Astrocyte (in vitro differentiated cells and primary cell): ENCODE data around the gene CPHXL2. TPM values are rescaled to one million over a fixed set of nuclear protein-coding genes. Genes with fewer than 3 reads are reported as not detected.

Source experiments
- DNase-seq: peaks from one replicate; pipeline ENCODE4 v3.0.0-alpha.2; 2010; ENCODE audit warnings: low read depth
- FAIRE-seq: peaks from 2 replicates; lab custom pipeline; 2011; peaks lifted over from hg19 to GRCh38; lab: Jason Lieb, UNC
- H2AFZ ChIP-seq: 2 replicates; pipeline ENCODE4 v1.6.0; 2012; ENCODE audit warnings: low read depth, low read length, inconsistent platforms
- H3K27ac ChIP-seq: 2 replicates; pipeline ENCODE4 v1.5.1; 2011; ENCODE audit warnings: low read depth, low read length, inconsistent platforms
- H3K27me3 ChIP-seq: 2 replicates; pipeline ENCODE4 v1.6.0; 2011; ENCODE audit warnings: low read length, inconsistent platforms; ENCODE audit not compliant: insufficient read depth
- H3K36me3 ChIP-seq: 2 replicates; pipeline ENCODE4 v1.5.1; 2011; ENCODE audit warnings: low read length, inconsistent platforms; ENCODE audit not compliant: insufficient read depth
- H3K4me1 ChIP-seq: 2 replicates; pipeline ENCODE4 v1.5.1; 2011; ENCODE audit warnings: low read length, inconsistent platforms; ENCODE audit not compliant: insufficient read depth
- H3K4me2 ChIP-seq: 2 replicates; pipeline ENCODE4 v1.6.0; 2012; ENCODE audit warnings: low read length, inconsistent platforms
- H3K4me3 ChIP-seq: 2 replicates; pipeline ENCODE4 v1.5.1; 2011; ENCODE audit warnings: low read depth, mild to moderate bottlenecking, low read length, inconsistent platforms; ENCODE audit not compliant: insufficient read depth
- H3K79me2 ChIP-seq: 2 replicates; pipeline ENCODE4 v1.6.0; 2012; ENCODE audit warnings: mild to moderate bottlenecking, low read length, inconsistent platforms; ENCODE audit not compliant: insufficient read depth
- H3K9ac ChIP-seq: 2 replicates; pipeline ENCODE4 v1.6.0; 2012; ENCODE audit warnings: mild to moderate bottlenecking, low read length, inconsistent platforms
- H3K9me3 ChIP-seq: 2 replicates; pipeline ENCODE4 v1.5.1; 2012; ENCODE audit warnings: low read depth, mild to moderate bottlenecking, low read length, inconsistent platforms; ENCODE audit not compliant: insufficient read depth
- H4K20me1 ChIP-seq: 2 replicates; pipeline ENCODE4 v1.6.0; 2012; ENCODE audit warnings: low read length, inconsistent platforms; ENCODE audit not compliant: insufficient read depth
- H3K27ac Mint-ChIP-seq: one replicate; pipeline ENCODE4 v1.8.0; 2021; ENCODE audit warnings: mild to moderate bottlenecking, mixed read lengths; ENCODE audit not compliant: unreplicated experiment
- H3K27me3 Mint-ChIP-seq: one replicate; pipeline ENCODE4 v1.8.0; 2021; ENCODE audit warnings: low read depth, mixed read lengths; ENCODE audit not compliant: unreplicated experiment
- H3K36me3 Mint-ChIP-seq: one replicate; pipeline ENCODE4 v1.8.0; 2021; ENCODE audit warnings: low read depth, mixed read lengths; ENCODE audit not compliant: unreplicated experiment
- H3K4me1 Mint-ChIP-seq: one replicate; pipeline ENCODE4 v1.8.0; 2021; ENCODE audit warnings: low read depth, mixed read lengths; ENCODE audit not compliant: unreplicated experiment
- H3K4me3 Mint-ChIP-seq: one replicate; pipeline ENCODE4 v1.8.0; 2021; ENCODE audit warnings: mild to moderate bottlenecking, moderate library complexity, mixed read lengths; ENCODE audit not compliant: unreplicated experiment
- H3K9me3 Mint-ChIP-seq: one replicate; pipeline ENCODE4 v1.8.0; 2021; ENCODE audit warnings: mild to moderate bottlenecking, mixed read lengths; ENCODE audit not compliant: unreplicated experiment
- CTCF ChIP-seq: IDR thresholded peaks from 2 replicates; pipeline ENCODE4 v1.5.1; 2011; ENCODE audit warnings: low read depth, mild to moderate bottlenecking, inconsistent platforms, low read length, moderate library complexity; ENCODE audit not compliant: insufficient read depth
- EZH2 ChIP-seq: IDR thresholded peaks from 2 replicates; pipeline ENCODE4 v1.6.1; 2012; ENCODE audit warnings: mild to moderate bottlenecking, low read length, inconsistent platforms; ENCODE audit not compliant: insufficient read depth
- total RNA-seq: library from RNA; stranded (reverse); gene quantifications from 2 replicates; pipeline ENCODE4 v1.2.1, GENCODE V29; 2021

CPHXL2 gene
- total RNA-seq, 1 donor from 2014 or later, result not detected

- Mint-ChIP-seq H3K36me3 (no peaks in the 10 kb centered on the region), H3K4me1 (no peaks in the 10 kb centered on the region), H3K4me3 (no peak overlapping the region), H3K27me3 (peaks cover 5% of the 10 kb centered on the region), H3K9me3 (peaks cover 2% of the 10 kb centered on the region), H3K27ac (no peak overlapping the region)
- DNase-seq (no peak), FAIRE-seq (no peak)
- Histone ChIP-seq H3K27ac (no peak overlapping the region), H3K79me2 (no peaks in the 10 kb centered on the region), H3K4me3 (no peak overlapping the region), H2AFZ (no peak overlapping the region), H3K4me2 (no peak overlapping the region), H3K27me3 (no peaks in the 10 kb centered on the region), H3K36me3 (no peaks in the 10 kb centered on the region), H3K9me3 (no peaks in the 10 kb centered on the region), H3K4me1 (no peaks in the 10 kb centered on the region), H3K9ac (no peak overlapping the region), H4K20me1 (no peaks in the 10 kb centered on the region)
- TF ChIP-seq CTCF (no peak), EZH2 (no peak)
Measured at GRCh38 chr16:75695708-75696107, 18.9 kb upstream of the CPHXL2 start.

- no peak overlapping the region for H3K27ac Mint-ChIP-seq
- no peak overlapping the region for H3K4me2 ChIP-seq
Measured at GRCh38 chr16:75687361-75687760, 10.6 kb upstream of the CPHXL2 start.

More at GRCh38 chr16:75687361-75687760, 10.6 kb upstream of the CPHXL2 start:
- H4K20me1 ChIP-seq, result no peaks in the 10 kb centered on the region
- no peaks in the 10 kb centered on the region for H3K4me1 ChIP-seq
- no peak overlapping the region for H3K9ac ChIP-seq
- H3K79me2 ChIP-seq, result no peaks in the 10 kb centered on the region
- Mint-ChIP-seq H3K27me3 (peaks cover 3% of the 10 kb centered on the region), H3K36me3 (peaks cover 3% of the 10 kb centered on the region), H3K4me1 (no peaks in the 10 kb centered on the region), H3K4me3 (no peak overlapping the region), H3K9me3 (peaks cover 21% of the 10 kb centered on the region)
- no peaks in the 10 kb centered on the region for H3K27me3 ChIP-seq
- H3K27ac ChIP-seq, result no peak overlapping the region
- H3K9me3 ChIP-seq, result peaks cover 4% of the 10 kb centered on the region
- H3K4me3 ChIP-seq, result no peak overlapping the region
- no peak for TF ChIP-seq CTCF
- TF ChIP-seq EZH2, result no peak
- FAIRE-seq (no peak), DNase-seq (no peak)
- no peak overlapping the region for H2AFZ ChIP-seq
- no peaks in the 10 kb centered on the region for H3K36me3 ChIP-seq
